Smooth muscle cell (in vitro differentiated cells): ENCODE measurements around the gene ATP2B3. TPM values are rescaled to one million over a fixed set of nuclear protein-coding genes. Genes with fewer than 3 reads are reported as not detected.

Experiments
- DNase-seq: peaks from one replicate; lab custom pipeline; 2025; ENCODE audit not compliant: unreplicated experiment; lab: John Stamatoyannopoulos, UW
- H2AFZ ChIP-seq: fragments of 200-600 bp; sonication (generic); 2 replicates; pipeline ENCODE4 v1.6.0; 2016; ENCODE audit warnings: antibody characterized with exemption, low read depth, mild to moderate bottlenecking
- H3F3A ChIP-seq: fragments of 200-600 bp; sonication (generic); 2 replicates; pipeline ENCODE4 v1.6.0; 2017; ENCODE audit warnings: antibody characterized with exemption, low read depth
- H3K27ac ChIP-seq: fragments of 200-600 bp; sonication (generic); 2 replicates; pipeline ENCODE4 v1.5.1; 2016; ENCODE audit warnings: low read depth, mild to moderate bottlenecking
- H3K27me3 ChIP-seq: fragments of 200-600 bp; sonication (generic); 2 replicates; pipeline ENCODE4 v1.6.1; 2016; ENCODE audit warnings: low read depth, mild to moderate bottlenecking
- H3K36me3 ChIP-seq: fragments of 200-600 bp; sonication (generic); 2 replicates; pipeline ENCODE4 v1.5.1; 2016; ENCODE audit warnings: low read depth
- H3K4me1 ChIP-seq: fragments of 200-600 bp; sonication (generic); 2 replicates; pipeline ENCODE4 v1.5.1; 2016; ENCODE audit warnings: low read depth
- H3K4me2 ChIP-seq: fragments of 200-600 bp; sonication (generic); 2 replicates; pipeline ENCODE4 v1.6.0; 2016; ENCODE audit warnings: mild to moderate bottlenecking
- H3K4me3 ChIP-seq: fragments of 200-600 bp; sonication (generic); 2 replicates; pipeline ENCODE4 v1.5.1; 2016; ENCODE audit warnings: mild to moderate bottlenecking
- H3K79me2 ChIP-seq: fragments of 200-600 bp; sonication (generic); 2 replicates; pipeline ENCODE4 v1.6.0; 2016; ENCODE audit warnings: low read depth, mild to moderate bottlenecking
- H3K9ac ChIP-seq: fragments of 200-600 bp; sonication (generic); 2 replicates; pipeline ENCODE4 v1.6.0; 2016; ENCODE audit warnings: low read depth
- H3K9me3 ChIP-seq: fragments of 200-600 bp; sonication (generic); replicated peaks from 2 replicates; pipeline ENCODE4 v1.5.1; 2016; ENCODE audit warnings: low read depth
- H4K20me1 ChIP-seq: fragments of 200-600 bp; sonication (generic); 2 replicates; pipeline ENCODE4 v1.6.0; 2016; ENCODE audit warnings: low read depth
- WGBS: methylation state at CpG from one replicate; pipeline ENCODE4 v1.1.7; 2016; ENCODE audit warnings: low lambda C conversion rate; 5-methylcytosine and 5-hydroxymethylcytosine counted together
- polyA plus RNA-seq: library from polyadenylated mRNA; unstranded; fragments of >200 nt; fragmentation: Nextera tagmentation; extraction: Ambion mirVana; gene quantifications from 2 replicates; pipeline ENCODE4 v1.2.1, GENCODE V29; 2016
- total RNA-seq: library from RNA; depleted of rRNA; stranded (reverse); fragments of >200 nt; gene quantifications from 2 replicates; pipeline ENCODE4 v1.2.3, GENCODE V29; 2014
- TF ChIP-seq, protein P1 (sequence below): fragments of 200-600 bp; sonication (generic); IDR thresholded peaks from 2 replicates; pipeline ENCODE4 v1.5.1; 2017; ENCODE audit warnings: borderline replicate concordance, mild to moderate bottlenecking, antibody characterized with exemption; ENCODE audit not compliant: insufficient read depth, poor library complexity, severe bottlenecking

ATP2B3 gene
- total and polyA plus RNA-seq, 2 experiments from 2014 or later, result 0.05 to 0.22 TPM

GRCh38 chrX:153620576-153620975 lies 103.1 kb downstream of the ATP2B3 start:
- no peak for DNase-seq
- H3K4me3 ChIP-seq, result no peak overlapping the region
- H3F3A ChIP-seq, result no peaks in the 10 kb centered on the region
- H4K20me1 ChIP-seq, result no peaks in the 10 kb centered on the region
- H3K4me2 ChIP-seq, result no peak overlapping the region
- H3K4me1 ChIP-seq, result no peaks in the 10 kb centered on the region
- H2AFZ ChIP-seq, result no peak overlapping the region
- no peak overlapping the region for H3K27ac ChIP-seq
- peaks cover 14% of the 10 kb centered on the region for H3K27me3 ChIP-seq
- H3K9me3 ChIP-seq, result no peaks in the 10 kb centered on the region
- WGBS, result 78% methylated on average over 4 of the region's 5 CpGs
- TF ChIP-seq, protein P1, sequence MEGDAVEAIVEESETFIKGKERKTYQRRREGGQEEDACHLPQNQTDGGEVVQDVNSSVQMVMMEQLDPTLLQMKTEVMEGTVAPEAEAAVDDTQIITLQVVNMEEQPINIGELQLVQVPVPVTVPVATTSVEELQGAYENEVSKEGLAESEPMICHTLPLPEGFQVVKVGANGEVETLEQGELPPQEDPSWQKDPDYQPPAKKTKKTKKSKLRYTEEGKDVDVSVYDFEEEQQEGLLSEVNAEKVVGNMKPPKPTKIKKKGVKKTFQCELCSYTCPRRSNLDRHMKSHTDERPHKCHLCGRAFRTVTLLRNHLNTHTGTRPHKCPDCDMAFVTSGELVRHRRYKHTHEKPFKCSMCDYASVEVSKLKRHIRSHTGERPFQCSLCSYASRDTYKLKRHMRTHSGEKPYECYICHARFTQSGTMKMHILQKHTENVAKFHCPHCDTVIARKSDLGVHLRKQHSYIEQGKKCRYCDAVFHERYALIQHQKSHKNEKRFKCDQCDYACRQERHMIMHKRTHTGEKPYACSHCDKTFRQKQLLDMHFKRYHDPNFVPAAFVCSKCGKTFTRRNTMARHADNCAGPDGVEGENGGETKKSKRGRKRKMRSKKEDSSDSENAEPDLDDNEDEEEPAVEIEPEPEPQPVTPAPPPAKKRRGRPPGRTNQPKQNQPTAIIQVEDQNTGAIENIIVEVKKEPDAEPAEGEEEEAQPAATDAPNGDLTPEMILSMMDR, result no peak
- H3K36me3 ChIP-seq, result no peaks in the 10 kb centered on the region
- H3K79me2 ChIP-seq, result no peaks in the 10 kb centered on the region
- H3K9ac ChIP-seq, result no peak overlapping the region

DNA sequence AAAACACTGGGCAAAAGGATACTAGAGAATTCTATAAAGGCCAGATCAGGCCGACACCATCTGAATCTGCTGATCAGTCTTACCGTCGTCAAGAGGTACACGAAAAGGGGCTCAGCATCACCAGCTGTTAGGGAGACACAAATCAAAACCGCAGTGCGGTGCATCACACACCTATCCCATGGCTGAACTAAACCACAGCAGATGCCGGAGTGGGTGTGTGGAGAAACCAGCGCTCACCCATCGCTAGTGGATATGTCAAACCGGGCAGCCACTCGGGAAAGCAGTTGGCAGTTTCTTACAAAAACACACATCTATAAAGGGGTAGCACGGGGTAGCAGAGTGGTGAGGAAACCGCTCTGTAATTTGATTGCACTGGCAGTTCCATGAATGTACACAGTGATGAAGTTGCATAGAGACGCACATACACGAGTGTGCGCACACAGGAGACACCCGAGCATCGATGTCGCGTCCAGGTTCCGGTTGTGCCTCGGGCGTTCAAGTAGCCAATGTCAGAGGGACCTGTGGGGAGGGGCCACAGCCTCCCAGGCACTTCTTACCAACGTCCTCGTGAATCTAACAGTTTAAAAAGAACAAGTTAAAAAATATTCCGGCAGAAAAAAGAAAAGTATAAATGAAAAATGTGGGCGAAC lies 104.6 kb downstream of the ATP2B3 start:
- Histone ChIP-seq H3K9ac (no peak overlapping the region), H3F3A (no peaks in the 10 kb centered on the region), H2AFZ (no peak overlapping the region), H3K9me3 (no peaks in the 10 kb centered on the region), H3K4me3 (no peak overlapping the region), H4K20me1 (no peaks in the 10 kb centered on the region), H3K36me3 (no peaks in the 10 kb centered on the region), H3K4me2 (no peak overlapping the region), H3K27me3 (peaks cover 10% of the 10 kb centered on the region), H3K79me2 (no peaks in the 10 kb centered on the region), H3K27ac (no peak overlapping the region), H3K4me1 (no peaks in the 10 kb centered on the region)
- 87% methylated on average over 27 of the region's 27 CpGs for WGBS
- no peak for DNase-seq
- TF ChIP-seq, protein P1, result no peak

DNA sequence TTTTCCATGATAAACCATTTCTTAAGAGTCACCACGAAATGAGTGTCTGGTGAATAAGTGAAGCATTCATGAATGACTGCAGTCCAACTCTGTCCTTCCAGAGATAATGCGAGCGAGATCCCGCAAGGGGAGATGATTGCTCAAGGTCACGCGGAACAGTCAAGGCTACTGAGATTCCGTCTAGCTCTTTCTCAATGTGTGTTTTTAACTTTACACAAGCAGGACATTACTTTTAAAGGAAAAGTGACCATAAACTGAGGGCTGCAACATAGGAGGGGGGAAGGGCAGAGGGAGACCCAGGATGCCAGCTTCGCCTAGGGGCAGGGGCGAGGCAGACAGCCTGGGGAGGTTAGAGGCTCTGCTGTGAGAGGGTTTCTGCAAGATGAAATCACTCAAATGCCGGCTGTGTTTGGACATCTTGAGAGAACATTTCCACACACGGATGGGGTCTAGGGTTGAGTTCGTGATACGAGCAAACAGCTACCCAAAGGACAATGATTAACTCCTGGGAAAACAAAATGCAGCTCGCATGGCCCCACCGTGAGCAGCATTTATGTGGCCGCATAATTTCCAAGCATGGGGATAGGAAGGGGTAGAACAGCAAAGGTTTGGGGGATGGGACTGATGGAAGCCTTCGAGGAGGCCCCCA lies 105.3 kb downstream of the ATP2B3 start:
- H2AFZ ChIP-seq, result no peak overlapping the region
- H3K9me3 ChIP-seq, result no peaks in the 10 kb centered on the region
- peaks cover 6% of the 10 kb centered on the region for H3K27me3 ChIP-seq
- DNase-seq, result no peak
- TF ChIP-seq, protein P1, result no peak
- no peak overlapping the region for H3K27ac ChIP-seq
- H3K79me2 ChIP-seq, result no peaks in the 10 kb centered on the region
- no peak overlapping the region for H3K4me2 ChIP-seq
- H3K4me3 ChIP-seq, result no peak overlapping the region
- H3K36me3 ChIP-seq, result no peaks in the 10 kb centered on the region
- no peaks in the 10 kb centered on the region for H4K20me1 ChIP-seq
- H3K4me1 ChIP-seq, result no peaks in the 10 kb centered on the region
- WGBS, result 69% methylated on average over 17 of the region's 17 CpGs
- no peak overlapping the region for H3K9ac ChIP-seq
- no peaks in the 10 kb centered on the region for H3F3A ChIP-seq
